SK-N-SH (cell line): ENCODE measurements around the gene LMO7. TPM values are rescaled to one million over a fixed set of nuclear protein-coding genes. Genes with fewer than 3 reads are reported as not detected.

Experiments used
- CTCF ChIA-PET: fragments of 300-600, 350-600 bp; formaldehyde crosslinking; extraction: SDS; loops from one replicate; lab custom pipeline; 2021; lab: Yijun Ruan, JAX
- POLR2A ChIA-PET: fragments of 350-600 bp; sonication (Branson Sonifier 250); formaldehyde crosslinking; extraction: SDS; loops from one replicate; lab custom pipeline; 2020; ENCODE audit warnings: antibody characterized with exemption, inconsistent platforms; lab: Yijun Ruan, JAX
- DNase-seq: peaks from one replicate; pipeline ENCODE4 v3.0.0; 2012
- H2AFZ ChIP-seq: fragments of 200-600 bp; sonication (generic); 2 replicates; pipeline ENCODE4 v1.8.1; 2016; ENCODE audit warnings: antibody characterized with exemption, mild to moderate bottlenecking, low read depth
- H3F3A ChIP-seq: fragments of 200-600 bp; sonication (generic); replicated peaks from 2 replicates; pipeline ENCODE3; 2016; ENCODE audit warnings: antibody characterized with exemption, mild to moderate bottlenecking; ENCODE audit not compliant: insufficient read depth
- H3K27ac ChIP-seq, 2 experiments: fragments of 200-500 bp in 1 of 2; fragments of 200-600 bp in 1 of 2; sonication (Bioruptor generic) in 1 of 2; sonication (generic), shearing (Covaris generic) in 1 of 2; 2 replicates each; pipeline versions ENCODE4 v1.5.1 to v1.6.1; 2014 to 2016; ENCODE audit warnings: low read depth in 2 of 2, inconsistent platforms in 1 of 2, low read length in 1 of 2, mild to moderate bottlenecking in 1 of 2, mixed read lengths in 1 of 2
- H3K27me3 ChIP-seq: fragments of 200-600 bp; sonication (generic), shearing (Covaris generic); 2 replicates; pipeline ENCODE4 v1.6.1; 2016; ENCODE audit warnings: mixed run types; ENCODE audit not compliant: insufficient read depth
- H3K36me3 ChIP-seq, 2 experiments: fragments of 200-500 bp in 1 of 2; fragments of 200-600 bp in 1 of 2; sonication (Bioruptor generic) in 1 of 2; sonication (generic) in 1 of 2; replicated peaks in 1 of 2; 2 replicates each; pipeline versions ENCODE3 to v1.5.1; 2014 to 2016; ENCODE audit warnings: low read length in 1 of 2, mild to moderate bottlenecking in 1 of 2; ENCODE audit not compliant: insufficient read depth in 2 of 2, control insufficient read depth in 1 of 2
- H3K4me1 ChIP-seq, 2 experiments: fragments of 200-500 bp in 1 of 2; fragments of 200-600 bp in 1 of 2; sonication (Bioruptor generic) in 1 of 2; sonication (generic), shearing (Covaris generic) in 1 of 2; 2 replicates each; pipeline versions ENCODE4 v1.5.1 to v1.6.1; 2014 to 2016; ENCODE audit warnings: low read depth in 1 of 2, low read length in 1 of 2, mixed run types in 1 of 2; ENCODE audit not compliant: insufficient read depth in 2 of 2, control insufficient read depth in 1 of 2
- H3K4me2 ChIP-seq: fragments of 200-600 bp; sonication (generic), shearing (Covaris generic); 2 replicates; pipeline ENCODE4 v1.6.1; 2017; ENCODE audit warnings: mixed run types
- H3K4me3 ChIP-seq, 2 experiments: fragments of 200-500 bp in 1 of 2; fragments of 200-600 bp in 1 of 2; sonication (Bioruptor generic) in 1 of 2; sonication (generic), shearing (Covaris generic) in 1 of 2; 2 replicates each; pipeline versions ENCODE4 v1.5.1 to v1.8.1; 2014 to 2016; ENCODE audit warnings: low read depth in 2 of 2, inconsistent platforms in 1 of 2, low read length in 1 of 2, mild to moderate bottlenecking in 1 of 2, mixed read lengths in 1 of 2, moderate library complexity in 1 of 2
- H3K79me2 ChIP-seq: fragments of 200-600 bp; sonication (generic); 2 replicates; pipeline ENCODE4 v1.8.1; 2017; ENCODE audit warnings: mild to moderate bottlenecking; ENCODE audit not compliant: insufficient read depth
- H3K9ac ChIP-seq: fragments of 200-600 bp; sonication (generic); 2 replicates; pipeline ENCODE4 v1.6.1; 2017; ENCODE audit warnings: mixed run types
- H3K9me2 ChIP-seq: fragments of 200-600 bp; sonication (generic); 2 replicates; pipeline ENCODE4 v1.6.1; 2017; ENCODE audit warnings: mixed run types
- H3K9me3 ChIP-seq: fragments of 200-600 bp; sonication (generic); 2 replicates; pipeline ENCODE4 v1.6.1; 2017; ENCODE audit warnings: mixed run types, mild to moderate bottlenecking, moderate library complexity
- H4K20me1 ChIP-seq: fragments of 200-600 bp; sonication (generic); 2 replicates; pipeline ENCODE4 v1.6.1; 2017; ENCODE audit warnings: mild to moderate bottlenecking, mixed run types; ENCODE audit not compliant: insufficient read depth
- EP300 ChIP-seq, 2 experiments: IDR thresholded peaks; 2 replicates each; pipeline versions ENCODE4 v1.4.0 to v1.6.1; 2012; ENCODE audit warnings: borderline replicate concordance in 1 of 2, low read depth in 1 of 2, low read length in 1 of 2
- EZH2phosphoT487 ChIP-seq: fragments of 200-600 bp; sonication (generic); IDR thresholded peaks from 2 replicates; pipeline ENCODE4 v1.6.1; 2017; ENCODE audit warnings: low read depth, mixed run types, mild to moderate bottlenecking, antibody characterized with exemption, moderate library complexity, borderline replicate concordance
- JUND ChIP-seq: IDR thresholded peaks from 2 replicates; pipeline ENCODE4 v1.4.0; 2012
- MAX ChIP-seq: IDR thresholded peaks from 2 replicates; pipeline ENCODE4 v1.4.0; 2012; ENCODE audit warnings: low read depth
- MEF2A ChIP-seq: IDR thresholded peaks from 2 replicates; pipeline ENCODE4 v1.4.0; 2012; ENCODE audit warnings: low read depth, borderline replicate concordance
- PBX3 ChIP-seq: IDR thresholded peaks from 2 replicates; pipeline ENCODE4; 2012
- POLR2AphosphoS5 ChIP-seq: IDR thresholded peaks from 2 replicates; pipeline ENCODE4 v1.6.1; 2012; ENCODE audit warnings: low read depth, low read length
- TCF12 ChIP-seq: IDR thresholded peaks from 2 replicates; pipeline ENCODE4 v1.4.0; 2012
- USF1 ChIP-seq: IDR thresholded peaks from 2 replicates; pipeline ENCODE4 v1.4.0; 2012; ENCODE audit warnings: low read depth, borderline replicate concordance
- WGBS: methylation state at CpG from one replicate; pipeline ENCODE4 v1.1.6; 2017; ENCODE audit warnings: low lambda C conversion rate; 5-methylcytosine and 5-hydroxymethylcytosine counted together
- polyA plus RNA-seq, 3 experiments: library from polyadenylated mRNA; depleted of rRNA; stranded (reverse); fragments of >200 nt; gene quantifications; 2 replicates each; pipeline ENCODE4 v1.2.3, GENCODE V29; 2012
- TF ChIP-seq, protein P1 (sequence below): fragments of 150-350 bp; IDR thresholded peaks from 2 replicates; pipeline ENCODE4 v1.6.1; 2016; ENCODE audit warnings: mild to moderate bottlenecking, low read depth, low read length
- TF ChIP-seq, protein P2 (sequence below): IDR thresholded peaks from 2 replicates; pipeline ENCODE4 v1.4.0; 2012; ENCODE audit warnings: low read depth, borderline replicate concordance

LMO7 gene
- polyA plus RNA-seq, 1 of the 3 experiments (the other 2 are of a cell fraction), result 83.6 TPM

- Histone ChIP-seq H4K20me1 (peaks cover 99% of the 10 kb centered on the region), H3K4me2 (peak overlapping the region; percentile 27; the same call in 1 of the 2 replicates), H3F3A (peaks cover 48% of the 10 kb centered on the region), H3K27me3 (no peaks in the 10 kb centered on the region), H3K4me3 (no peak overlapping the region), H3K9ac (no peak overlapping the region), H3K27ac (peak overlapping the region; percentile 38 to 75; a peak in 2 of 4 replicates), H3K36me3 (peaks cover 21 to 78% of the 10 kb centered on the region in 2 experiments), H3K79me2 (peaks cover 100% of the 10 kb centered on the region), H2AFZ (no peak overlapping the region), H3K9me2 (no peaks in the 10 kb centered on the region), H3K4me1 (peaks cover 0 to 39% of the 10 kb centered on the region in 2 experiments; a peak in 2 of 4 replicates), H3K9me3 (no peaks in the 10 kb centered on the region)
- CTCF ChIA-PET, result no interaction called here
- TF ChIP-seq TCF12, result peak; percentile 41
- no peak for TF ChIP-seq USF1
- DNase-seq, result no peak
- 79% methylated on average over 2 of the region's 2 CpGs for WGBS
- POLR2A ChIA-PET, result no interaction called here
Observed at GRCh38 chr13:75651013-75651412, 14.9 kb downstream of the LMO7 start.

DNA sequence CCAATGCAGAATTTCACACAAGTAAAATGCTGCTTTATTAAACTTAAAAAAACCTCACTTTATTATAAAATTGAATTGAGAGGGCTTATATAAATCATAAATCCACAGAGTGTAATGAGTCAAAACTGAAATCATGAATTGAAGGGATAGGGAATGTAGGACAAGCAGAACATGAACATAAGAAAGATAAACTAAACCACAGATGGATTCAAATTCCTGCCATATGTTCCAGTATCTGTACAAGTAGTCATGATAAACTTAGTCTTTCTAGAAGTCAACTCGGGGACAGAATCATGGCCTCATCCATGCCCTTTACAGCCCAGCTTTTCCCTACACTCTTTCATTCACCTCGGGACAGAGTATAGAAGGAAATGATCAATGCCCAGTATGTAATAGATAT, 16.6 kb downstream of the LMO7 start:
- H4K20me1 ChIP-seq, result peaks cover 99% of the 10 kb centered on the region

More for the DNA sequence above, 16.6 kb downstream of the LMO7 start:
- no peaks in the 10 kb centered on the region for H3K9me2 ChIP-seq
- H3K9ac ChIP-seq, result no peak overlapping the region
- TF ChIP-seq JUND (no peak), PBX3 (no peak), MAX (no peak), TCF12 (no peak), USF1 (no peak), MEF2A (no peak), EZH2phosphoT487 (no peak), EP300 (IDR thresholded peaks at IDR 0.05; ENCODE audit: borderline replicate concordance in 1 of 2, low read depth in 1 of 2, low read length in 1 of 2) (no peak), POLR2AphosphoS5 (no peak)
- TF ChIP-seq, protein P1, sequence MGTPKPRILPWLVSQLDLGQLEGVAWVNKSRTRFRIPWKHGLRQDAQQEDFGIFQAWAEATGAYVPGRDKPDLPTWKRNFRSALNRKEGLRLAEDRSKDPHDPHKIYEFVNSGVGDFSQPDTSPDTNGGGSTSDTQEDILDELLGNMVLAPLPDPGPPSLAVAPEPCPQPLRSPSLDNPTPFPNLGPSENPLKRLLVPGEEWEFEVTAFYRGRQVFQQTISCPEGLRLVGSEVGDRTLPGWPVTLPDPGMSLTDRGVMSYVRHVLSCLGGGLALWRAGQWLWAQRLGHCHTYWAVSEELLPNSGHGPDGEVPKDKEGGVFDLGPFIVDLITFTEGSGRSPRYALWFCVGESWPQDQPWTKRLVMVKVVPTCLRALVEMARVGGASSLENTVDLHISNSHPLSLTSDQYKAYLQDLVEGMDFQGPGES, result no peak
- TF ChIP-seq, protein P2, sequence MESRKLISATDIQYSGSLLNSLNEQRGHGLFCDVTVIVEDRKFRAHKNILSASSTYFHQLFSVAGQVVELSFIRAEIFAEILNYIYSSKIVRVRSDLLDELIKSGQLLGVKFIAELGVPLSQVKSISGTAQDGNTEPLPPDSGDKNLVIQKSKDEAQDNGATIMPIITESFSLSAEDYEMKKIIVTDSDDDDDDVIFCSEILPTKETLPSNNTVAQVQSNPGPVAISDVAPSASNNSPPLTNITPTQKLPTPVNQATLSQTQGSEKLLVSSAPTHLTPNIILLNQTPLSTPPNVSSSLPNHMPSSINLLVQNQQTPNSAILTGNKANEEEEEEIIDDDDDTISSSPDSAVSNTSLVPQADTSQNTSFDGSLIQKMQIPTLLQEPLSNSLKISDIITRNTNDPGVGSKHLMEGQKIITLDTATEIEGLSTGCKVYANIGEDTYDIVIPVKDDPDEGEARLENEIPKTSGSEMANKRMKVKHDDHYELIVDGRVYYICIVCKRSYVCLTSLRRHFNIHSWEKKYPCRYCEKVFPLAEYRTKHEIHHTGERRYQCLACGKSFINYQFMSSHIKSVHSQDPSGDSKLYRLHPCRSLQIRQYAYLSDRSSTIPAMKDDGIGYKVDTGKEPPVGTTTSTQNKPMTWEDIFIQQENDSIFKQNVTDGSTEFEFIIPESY, result no peak
- H3K4me3 ChIP-seq, result no peak overlapping the region
- 92% methylated on average over 2 of the region's 2 CpGs for WGBS
- H3K27me3 ChIP-seq, result no peaks in the 10 kb centered on the region
- no peak overlapping the region for H2AFZ ChIP-seq
- H3K4me1 ChIP-seq, result peaks cover 0 to 40% of the 10 kb centered on the region in 2 experiments; a peak in 2 of 4 replicates
- H3K27ac ChIP-seq, result peak overlapping the region in 1 of 2 experiments; percentile 13; a peak in 2 of 4 replicates
- peak overlapping the region; percentile 31; the same call in 1 of the 2 replicates for H3K4me2 ChIP-seq
- H3F3A ChIP-seq, result peaks cover 58% of the 10 kb centered on the region
- H3K36me3 ChIP-seq, result peaks cover 18 to 67% of the 10 kb centered on the region in 2 experiments
- CTCF ChIA-PET, result no interaction called here
- POLR2A ChIA-PET, result no interaction called here
- H3K79me2 ChIP-seq, result peaks cover 100% of the 10 kb centered on the region
- H3K9me3 ChIP-seq, result no peaks in the 10 kb centered on the region
- DNase-seq, result no peak
